KMS-11 (cell line): ENCODE measurements around the gene ZFAND2B.

Experiments used
- H2AFZ ChIP-seq: fragments of 200-600 bp; sonication (generic); 2 replicates; pipeline ENCODE4 v1.6.1; 2016; ENCODE audit warnings: antibody characterized with exemption, mixed run types, low read depth
- H3K27ac ChIP-seq: fragments of 200-600 bp; sonication (generic); 2 replicates; pipeline ENCODE4 v1.6.1; 2016; ENCODE audit warnings: mild to moderate bottlenecking, mixed run types
- H3K27me3 ChIP-seq: fragments of 200-600 bp; sonication (generic); 2 replicates; pipeline ENCODE4 v1.6.1; 2017; ENCODE audit warnings: mild to moderate bottlenecking, low read depth, mixed run types, moderate library complexity; ENCODE audit not compliant: insufficient read depth
- H3K36me3 ChIP-seq: fragments of 200-600 bp; sonication (generic); 2 replicates; pipeline ENCODE4 v1.6.1; 2017; ENCODE audit warnings: mild to moderate bottlenecking, mixed run types; ENCODE audit not compliant: insufficient read depth
- H3K4me1 ChIP-seq: fragments of 200-600 bp; sonication (generic); 2 replicates; pipeline ENCODE4 v1.6.1; 2016; ENCODE audit warnings: mild to moderate bottlenecking, low read depth, mixed run types; ENCODE audit not compliant: poor library complexity, severe bottlenecking
- H3K4me2 ChIP-seq: fragments of 200-600 bp; sonication (generic); 2 replicates; pipeline ENCODE4 v1.7.0; 2016; ENCODE audit warnings: mild to moderate bottlenecking, mixed run types
- H3K4me3 ChIP-seq: fragments of 200-600 bp; sonication (generic); IDR thresholded peaks from 2 replicates; pipeline ENCODE4 v1.6.1; 2017; ENCODE audit warnings: low read depth, low read length, mixed read lengths; ENCODE audit not compliant: insufficient read depth
- H3K79me2 ChIP-seq: fragments of 200-600 bp; sonication (generic); 2 replicates; pipeline ENCODE4 v1.6.1; 2016; ENCODE audit warnings: low read depth, mixed run types; ENCODE audit not compliant: insufficient read depth
- H3K9ac ChIP-seq: fragments of 200-600 bp; sonication (generic); 2 replicates; pipeline ENCODE4 v1.6.1; 2016; ENCODE audit warnings: mild to moderate bottlenecking, mixed run types
- H4K20me1 ChIP-seq: fragments of 200-600 bp; sonication (generic); 2 replicates; pipeline ENCODE4 v1.6.1; 2016; ENCODE audit warnings: mild to moderate bottlenecking, mixed run types; ENCODE audit not compliant: insufficient read depth
- CTCF ChIP-seq: fragments of 200-600 bp; sonication (generic); conservative IDR thresholded peaks from 2 replicates; pipeline ENCODE4 v1.6.1; 2017; ENCODE audit warnings: low read depth, mild to moderate bottlenecking, antibody characterized with exemption, low read length, moderate library complexity, mixed read lengths

ZFAND2B gene

GRCh38 chr2:219179601-219180465, 26.7 kb upstream of the ZFAND2B start:
- no peak overlapping the region for H2AFZ ChIP-seq
- H3K4me3 ChIP-seq = no peak overlapping the region
- H3K27me3 ChIP-seq = no peaks in the 10 kb centered on the region
- H3K27ac ChIP-seq = no peak overlapping the region
- peaks cover 18% of the 10 kb centered on the region for H3K4me1 ChIP-seq
- no peak overlapping the region for H3K9ac ChIP-seq
- H3K79me2 ChIP-seq = peaks cover 29% of the 10 kb centered on the region; the same call in 1 of the 2 replicates
- H3K4me2 ChIP-seq = peak overlapping the region; percentile 98
- no peak for TF ChIP-seq CTCF
- no peaks in the 10 kb centered on the region for H3K36me3 ChIP-seq
- H4K20me1 ChIP-seq = no peaks in the 10 kb centered on the region

- Histone ChIP-seq H3K4me1 (peaks cover 9% of the 10 kb centered on the region), H3K4me2 (no peak overlapping the region), H3K36me3 (no peaks in the 10 kb centered on the region), H3K4me3 (no peak overlapping the region), H4K20me1 (no peaks in the 10 kb centered on the region), H3K27ac (no peak overlapping the region), H3K9ac (no peak overlapping the region), H2AFZ (no peak overlapping the region), H3K79me2 (peaks cover 22% of the 10 kb centered on the region; the same call in 1 of the 2 replicates), H3K27me3 (no peaks in the 10 kb centered on the region)
- no peak for TF ChIP-seq CTCF
Observed at GRCh38 chr2:219180961-219181360, 25.6 kb upstream of the ZFAND2B start.

GRCh38 chr2:219181531-219181930, 25.1 kb upstream of the ZFAND2B start:
- H4K20me1 ChIP-seq = no peaks in the 10 kb centered on the region
- no peak overlapping the region for H3K9ac ChIP-seq
- TF ChIP-seq CTCF = no peak
- H3K27ac ChIP-seq = no peak overlapping the region
- H3K79me2 ChIP-seq = peaks cover 19% of the 10 kb centered on the region; the same call in 1 of the 2 replicates
- no peaks in the 10 kb centered on the region for H3K36me3 ChIP-seq
- no peaks in the 10 kb centered on the region for H3K27me3 ChIP-seq
- H3K4me2 ChIP-seq = no peak overlapping the region
- no peak overlapping the region for H2AFZ ChIP-seq
- no peak overlapping the region for H3K4me3 ChIP-seq
- H3K4me1 ChIP-seq = peaks cover 9% of the 10 kb centered on the region

- no peak overlapping the region for H3K9ac ChIP-seq
- H3K27ac ChIP-seq = no peak overlapping the region
- H3K79me2 ChIP-seq = peaks cover 19% of the 10 kb centered on the region; the same call in 1 of the 2 replicates
- no peak for TF ChIP-seq CTCF
- no peak overlapping the region for H3K4me2 ChIP-seq
- H3K4me3 ChIP-seq = no peak overlapping the region
- H4K20me1 ChIP-seq = no peaks in the 10 kb centered on the region
- peaks cover 9% of the 10 kb centered on the region for H3K4me1 ChIP-seq
- no peak overlapping the region for H2AFZ ChIP-seq
- H3K36me3 ChIP-seq = no peaks in the 10 kb centered on the region
- H3K27me3 ChIP-seq = no peaks in the 10 kb centered on the region
Observed at GRCh38 chr2:219182331-219183150, 24.0 kb upstream of the ZFAND2B start.
